HG03280 (cell line): ENCODE results near the gene TPRG1L.
"Not testable (repeated sequence)": the region's sequence is repeated elsewhere in the genome, so short reads cannot be mapped to it uniquely, and the experiment has no call there.

Experiments used
- ATAC-seq: cut with Tn5 transposase; IDR thresholded peaks from one replicate; pipeline ENCODE4 v1.9.1; 2021; ENCODE audit warnings: mild to moderate bottlenecking, moderate library complexity; ENCODE audit not compliant: unreplicated experiment

The TPRG1L gene

GRCh38 chr1:3624200-3625136 is at the start of gene TPRG1L:
TSS of gene TPRG1L (plus strand) at chr1:3625015. CDS start at chr1:3625073, 58 bp downstream.
- peak; percentile 93 for ATAC-seq

DNA sequence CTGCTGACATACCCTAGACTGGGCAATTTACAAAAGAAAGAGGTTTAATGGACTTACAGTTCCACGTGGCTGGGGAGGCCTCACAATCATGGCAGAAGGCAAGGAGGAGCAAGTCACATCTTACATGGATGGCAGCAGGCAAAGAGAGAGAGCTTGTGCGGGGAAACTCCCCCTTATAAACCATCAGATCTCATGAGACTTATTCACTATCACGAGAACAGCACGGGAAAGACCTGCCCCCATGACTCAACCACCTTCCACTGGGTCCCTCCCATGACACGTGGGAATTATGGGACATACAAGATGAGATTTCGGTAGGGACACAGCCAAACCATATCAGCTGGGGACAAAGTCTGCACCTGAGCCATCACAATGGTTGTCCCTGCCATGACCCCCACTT is 49.3 kb upstream of the TPRG1L start:
- ATAC-seq: not testable (repeated sequence)

DNA sequence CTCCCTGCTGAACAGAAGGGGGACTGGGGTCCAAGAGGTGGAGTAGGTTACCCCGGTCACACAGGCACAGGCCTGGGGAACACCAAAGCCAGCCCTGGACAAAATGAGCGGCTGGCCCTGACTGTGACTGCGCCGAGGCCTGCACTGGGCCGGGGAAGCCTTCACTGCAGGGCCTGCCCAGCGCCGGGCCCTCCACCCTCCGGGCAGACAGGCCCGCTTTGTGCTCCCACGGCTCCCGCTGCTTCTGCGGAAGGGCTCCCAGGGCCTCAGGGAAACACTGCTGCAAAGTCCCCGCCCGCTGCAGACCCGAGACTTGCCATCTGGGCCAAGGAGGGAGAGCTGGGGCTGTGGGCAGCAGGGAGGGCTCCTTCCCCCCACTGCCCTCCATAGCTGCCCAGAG is 48.8 kb upstream of the TPRG1L start:
- no peak for ATAC-seq

GRCh38 chr1:3577300-3577699 is 47.5 kb upstream of the TPRG1L start:
- no peak for ATAC-seq

- no peak for ATAC-seq
Observed at GRCh38 chr1:3577711-3578432, 46.9 kb upstream of the TPRG1L start.

DNA sequence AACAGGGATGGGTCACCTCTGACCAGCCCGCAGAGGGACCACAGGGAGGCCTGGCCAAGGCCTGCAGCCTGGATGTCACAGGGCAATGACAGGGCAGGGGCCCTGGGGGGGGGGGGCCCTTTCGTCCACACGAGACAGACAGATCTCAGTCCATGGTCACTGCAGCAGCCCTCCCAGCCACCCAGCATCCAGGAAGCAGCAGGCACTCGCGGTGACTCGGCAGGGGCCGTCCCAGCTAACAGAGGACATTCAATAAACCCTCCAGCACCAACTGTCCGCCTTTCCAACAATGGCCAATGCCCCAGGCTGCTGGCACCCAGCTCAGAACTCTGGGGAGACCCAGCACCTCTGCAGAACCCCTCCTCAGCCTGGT is 46.4 kb upstream of the TPRG1L start:
- ATAC-seq: no peak

GRCh38 chr1:3578906-3579305 is 45.9 kb upstream of the TPRG1L start:
- no peak for ATAC-seq

GRCh38 chr1:3579626-3580025 is 45.2 kb upstream of the TPRG1L start:
- no peak for ATAC-seq

- no peak for ATAC-seq
Observed at GRCh38 chr1:3580231-3580630, 44.6 kb upstream of the TPRG1L start.

DNA sequence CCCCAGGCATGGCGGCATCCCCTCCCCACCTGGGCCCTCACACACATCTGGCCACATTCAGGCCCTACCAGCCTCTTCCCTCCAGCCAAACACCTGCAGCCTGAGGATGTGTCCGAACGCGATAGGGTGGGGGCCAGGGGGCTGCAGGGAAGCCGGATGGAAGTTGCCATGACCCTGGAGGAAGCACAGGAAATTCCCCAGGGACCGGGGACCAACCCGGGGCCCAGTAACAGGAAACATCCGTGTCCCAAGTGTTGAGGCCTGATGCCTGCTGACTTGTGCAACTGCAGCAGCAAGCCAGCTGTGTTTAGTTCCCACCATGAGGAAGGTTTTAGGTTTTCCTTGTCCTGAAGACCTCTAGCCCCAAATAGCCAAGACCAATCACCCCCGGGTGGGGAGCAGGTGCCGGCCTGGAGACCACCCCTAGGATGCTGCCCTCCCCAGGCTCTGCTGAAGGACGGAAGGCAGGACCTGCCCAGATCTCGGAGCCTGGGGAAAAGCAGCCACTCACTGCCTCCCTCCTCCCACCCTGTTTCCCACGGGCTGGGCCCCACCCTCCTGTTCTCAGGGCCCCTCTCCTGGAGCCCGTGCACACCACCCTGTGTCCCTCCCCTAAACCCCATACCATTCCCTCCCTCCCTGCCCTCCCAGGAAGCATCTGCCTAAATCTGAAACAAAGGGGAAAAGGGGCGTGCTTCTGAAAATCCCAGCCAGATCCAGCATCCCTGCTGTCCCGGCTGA is 43.3 kb upstream of the TPRG1L start:
- no peak for ATAC-seq

DNA sequence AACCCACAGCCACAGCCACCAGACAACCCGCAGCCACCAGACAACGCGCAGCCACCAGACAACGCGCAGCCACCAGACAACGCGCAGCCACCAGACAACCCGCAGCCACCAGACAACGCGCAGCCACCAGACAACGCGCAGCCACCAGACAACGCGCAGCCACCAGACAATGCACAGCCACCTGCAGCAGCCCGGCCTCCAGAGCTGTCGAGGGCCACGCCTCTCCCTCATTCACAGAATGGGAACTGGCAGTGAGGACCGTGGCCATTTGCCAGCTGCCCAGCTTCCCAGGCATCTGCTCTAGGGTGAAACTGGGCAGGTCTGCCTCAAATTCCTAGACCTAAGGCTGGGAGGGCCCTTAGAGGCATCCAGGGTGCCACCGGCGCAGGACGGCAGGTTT is 41.1 kb upstream of the TPRG1L start:
- ATAC-seq: not testable (repeated sequence)

GRCh38 chr1:3584915-3585314 is 39.9 kb upstream of the TPRG1L start:
- no peak for ATAC-seq

GRCh38 chr1:3585353-3585868 is 39.4 kb upstream of the TPRG1L start:
- not testable (repeated sequence) for ATAC-seq

- ATAC-seq: no peak
Observed at GRCh38 chr1:3585940-3586568, 38.8 kb upstream of the TPRG1L start.

DNA sequence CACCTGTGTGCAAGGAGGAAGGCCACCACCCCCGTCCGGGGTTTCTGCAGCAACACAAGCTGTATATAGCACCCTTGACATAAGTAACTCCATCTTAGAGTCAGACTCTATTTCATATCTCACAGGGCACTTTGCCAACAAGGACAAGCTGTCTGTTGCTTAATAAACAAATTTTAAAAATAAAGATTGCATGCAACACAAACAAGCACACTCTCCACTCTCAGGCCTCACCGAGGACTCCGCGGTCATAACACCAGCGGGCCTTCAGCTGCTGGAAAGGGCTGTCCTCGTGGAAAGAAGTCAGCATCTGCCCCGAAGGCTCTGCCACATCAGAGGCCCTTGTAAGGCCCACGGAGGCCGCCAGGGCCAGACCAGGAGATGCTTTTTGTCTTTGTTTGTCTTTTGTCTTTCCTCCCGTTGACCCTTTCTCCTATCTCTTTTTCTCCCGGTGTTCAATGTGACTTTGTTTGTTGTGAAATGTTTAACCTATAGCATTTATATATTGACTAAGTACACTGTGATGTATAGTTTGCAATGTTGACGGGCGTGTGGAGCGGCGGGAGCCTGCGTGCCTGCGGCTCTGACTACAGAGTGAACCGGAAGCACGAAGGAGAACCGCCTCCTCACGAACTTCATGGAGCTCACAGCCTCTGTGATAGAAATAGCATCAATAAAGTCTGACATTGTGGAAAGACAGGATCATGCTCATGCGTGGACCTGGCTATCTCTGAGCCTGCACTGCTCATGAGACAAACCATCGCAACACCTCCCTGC is 37.6 kb upstream of the TPRG1L start:
- no peak for ATAC-seq

DNA sequence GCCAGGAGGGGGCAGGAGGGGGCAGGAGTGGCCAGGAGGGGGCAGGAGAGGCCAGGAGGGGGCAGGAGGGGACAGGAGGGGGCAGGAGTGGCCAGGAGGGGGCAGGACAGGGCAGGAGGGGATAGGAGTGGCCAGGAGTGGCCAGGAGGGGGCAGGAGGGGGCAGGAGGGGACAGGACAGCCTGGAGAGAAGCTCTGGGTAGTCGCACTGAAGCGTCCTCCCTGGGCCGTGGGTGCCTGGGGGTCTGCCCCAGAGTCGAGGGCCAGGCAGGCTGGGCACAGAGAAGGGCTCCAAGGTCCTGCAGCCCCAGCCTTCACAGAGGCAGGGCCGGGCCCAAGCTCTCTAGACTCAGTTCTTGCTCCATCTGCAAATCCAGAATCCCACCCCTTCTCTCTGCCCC is 36.4 kb upstream of the TPRG1L start:
- ATAC-seq: no peak

- no peak for ATAC-seq
Observed at GRCh38 chr1:3590139-3590763, 34.6 kb upstream of the TPRG1L start.

GRCh38 chr1:3590951-3591865 is 33.6 kb upstream of the TPRG1L start:
- no peak for ATAC-seq
